ENCODE data around the gene OTOG.
"Not testable (repeated sequence)": the region's sequence is repeated elsewhere in the genome, so short reads cannot be mapped to it uniquely, and the experiment has no call there.

The OTOG gene

DNA sequence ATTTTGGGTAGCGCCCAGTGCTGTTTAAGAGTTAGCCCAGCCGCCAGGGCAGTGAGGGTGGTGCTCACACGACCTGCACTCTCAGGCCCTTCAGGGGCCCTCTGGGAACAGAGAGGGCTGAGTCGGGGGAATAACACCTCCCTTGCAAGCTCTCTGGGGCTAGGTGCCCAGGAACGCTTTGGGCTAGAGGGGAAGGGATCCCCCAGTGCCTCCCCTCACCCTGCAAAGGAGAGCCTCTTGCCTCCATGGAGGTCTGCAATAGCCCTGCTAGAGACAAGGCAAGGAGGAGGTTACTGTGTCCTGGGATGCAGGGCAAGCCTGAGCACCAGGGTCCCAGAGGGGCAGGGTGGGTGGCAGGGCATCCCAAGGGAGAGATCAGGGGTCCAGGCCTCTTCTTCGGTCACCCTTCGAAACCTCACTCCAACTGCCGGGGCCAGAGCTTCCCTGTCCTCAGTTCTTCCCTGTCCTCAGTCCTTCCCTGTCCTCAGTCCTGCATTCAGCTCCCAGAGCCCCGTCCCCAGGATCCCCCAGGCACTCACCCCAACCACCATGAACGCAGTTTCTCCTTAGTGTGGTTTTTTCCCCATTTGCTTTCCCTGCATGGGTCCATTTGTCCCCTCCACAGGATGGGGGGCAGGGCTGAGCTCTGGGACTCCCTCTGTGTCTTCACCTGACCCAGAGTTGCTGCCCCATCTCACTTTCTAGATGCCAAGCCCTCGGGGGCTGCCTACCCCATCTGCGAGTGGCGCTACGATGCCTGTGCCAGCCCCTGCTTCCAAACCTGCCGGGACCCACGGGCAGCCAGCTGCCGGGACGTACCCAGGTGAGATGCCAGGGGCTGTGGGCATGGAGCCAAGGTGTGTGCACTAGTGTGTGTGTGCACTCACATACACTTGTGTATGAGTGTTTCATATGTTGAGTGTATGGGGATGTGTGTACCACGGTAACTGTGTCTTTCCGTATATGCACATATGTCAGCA is 60.8 kb downstream of the OTOG start:
- DNase-seq = no peak

DNA sequence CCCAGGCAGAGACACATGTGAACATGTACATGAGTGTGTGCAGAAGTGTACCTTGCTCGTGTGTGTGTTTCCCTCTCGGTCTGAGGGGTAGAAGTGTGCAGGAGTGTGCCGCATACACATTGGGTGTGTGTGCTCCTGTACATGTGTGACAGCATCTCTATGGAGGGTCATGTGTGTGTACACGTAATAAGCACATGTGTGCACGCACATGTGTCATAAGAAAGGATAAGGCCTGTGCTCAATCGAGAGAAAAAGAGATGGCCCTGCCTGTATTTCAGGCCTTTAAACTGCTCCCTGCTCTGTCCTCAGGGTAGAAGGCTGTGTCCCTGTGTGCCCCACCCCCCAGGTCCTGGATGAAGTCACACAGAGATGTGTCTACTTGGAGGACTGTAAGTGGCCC is 61.8 kb downstream of the OTOG start:
- no peak for DNase-seq

DNA sequence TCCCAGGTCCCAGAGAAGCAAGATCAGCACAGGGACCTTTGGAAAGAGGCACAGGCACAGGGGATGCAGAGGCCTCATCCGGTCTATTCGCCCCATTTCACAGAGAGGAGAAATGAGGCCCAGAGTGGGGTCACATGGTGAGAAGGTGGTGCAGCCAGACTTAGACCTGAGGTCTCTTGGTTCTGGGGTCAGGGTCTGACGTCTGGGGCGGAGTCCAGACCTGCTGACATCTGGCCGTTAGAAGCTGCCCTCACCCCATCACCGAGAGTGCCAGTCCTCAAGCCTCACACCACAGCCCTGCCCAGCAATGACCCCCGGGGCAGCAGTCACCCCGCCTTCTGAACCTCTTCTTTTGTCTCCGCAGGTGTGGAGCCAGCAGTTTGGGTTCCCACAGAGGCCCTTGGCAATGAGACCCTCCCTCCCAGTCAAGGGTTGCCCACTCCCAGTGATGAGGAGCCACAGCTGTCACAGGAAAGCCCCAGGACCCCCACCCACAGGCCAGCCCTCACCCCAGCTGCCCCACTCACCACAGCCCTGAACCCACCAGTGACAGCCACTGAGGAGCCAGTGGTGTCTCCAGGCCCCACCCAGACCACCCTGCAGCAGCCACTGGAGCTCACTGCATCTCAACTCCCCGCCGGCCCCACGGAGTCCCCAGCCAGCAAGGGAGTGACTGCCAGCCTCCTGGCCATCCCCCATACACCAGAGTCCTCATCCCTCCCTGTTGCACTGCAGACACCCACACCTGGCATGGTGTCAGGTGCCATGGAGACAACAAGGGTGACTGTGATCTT is 62.4 kb downstream of the OTOG start:
- no peak for DNase-seq

DNA sequence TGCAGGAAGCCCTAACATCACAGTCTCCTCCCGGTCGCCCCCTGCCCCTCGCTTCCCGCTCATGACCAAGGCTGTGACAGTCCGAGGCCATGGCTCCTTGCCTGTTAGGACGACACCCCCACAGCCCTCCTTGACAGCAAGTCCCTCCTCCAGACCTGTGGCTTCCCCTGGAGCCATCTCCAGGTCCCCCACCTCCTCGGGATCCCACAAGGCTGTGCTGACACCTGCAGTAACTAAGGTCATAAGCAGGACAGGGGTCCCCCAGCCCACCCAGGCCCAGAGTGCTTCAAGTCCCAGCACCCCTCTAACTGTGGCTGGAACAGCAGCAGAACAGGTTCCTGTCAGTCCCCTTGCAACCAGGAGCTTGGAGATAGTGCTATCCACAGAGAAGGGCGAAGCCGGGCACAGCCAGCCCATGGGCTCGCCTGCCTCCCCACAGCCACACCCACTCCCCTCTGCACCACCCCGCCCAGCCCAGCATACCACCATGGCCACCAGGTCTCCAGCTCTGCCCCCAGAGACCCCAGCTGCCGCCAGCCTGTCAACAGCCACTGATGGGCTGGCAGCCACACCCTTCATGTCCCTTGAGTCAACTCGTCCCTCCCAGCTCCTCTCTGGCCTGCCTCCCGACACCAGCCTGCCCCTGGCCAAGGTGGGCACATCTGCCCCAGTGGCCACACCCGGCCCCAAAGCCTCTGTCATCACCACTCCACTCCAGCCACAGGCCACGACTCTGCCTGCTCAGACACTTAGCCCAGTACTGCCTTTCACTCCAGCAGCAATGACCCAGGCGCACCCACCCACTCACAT is 63.2 kb downstream of the OTOG start:
- no peak for DNase-seq

GRCh38 chr11:17611049-17611448 is 64.0 kb downstream of the OTOG start:
- no peak for DNase-seq

- no peak for DNase-seq
These were observed 64.6 kb downstream of the OTOG start for GRCh38 chr11:17611503-17612220.

DNA sequence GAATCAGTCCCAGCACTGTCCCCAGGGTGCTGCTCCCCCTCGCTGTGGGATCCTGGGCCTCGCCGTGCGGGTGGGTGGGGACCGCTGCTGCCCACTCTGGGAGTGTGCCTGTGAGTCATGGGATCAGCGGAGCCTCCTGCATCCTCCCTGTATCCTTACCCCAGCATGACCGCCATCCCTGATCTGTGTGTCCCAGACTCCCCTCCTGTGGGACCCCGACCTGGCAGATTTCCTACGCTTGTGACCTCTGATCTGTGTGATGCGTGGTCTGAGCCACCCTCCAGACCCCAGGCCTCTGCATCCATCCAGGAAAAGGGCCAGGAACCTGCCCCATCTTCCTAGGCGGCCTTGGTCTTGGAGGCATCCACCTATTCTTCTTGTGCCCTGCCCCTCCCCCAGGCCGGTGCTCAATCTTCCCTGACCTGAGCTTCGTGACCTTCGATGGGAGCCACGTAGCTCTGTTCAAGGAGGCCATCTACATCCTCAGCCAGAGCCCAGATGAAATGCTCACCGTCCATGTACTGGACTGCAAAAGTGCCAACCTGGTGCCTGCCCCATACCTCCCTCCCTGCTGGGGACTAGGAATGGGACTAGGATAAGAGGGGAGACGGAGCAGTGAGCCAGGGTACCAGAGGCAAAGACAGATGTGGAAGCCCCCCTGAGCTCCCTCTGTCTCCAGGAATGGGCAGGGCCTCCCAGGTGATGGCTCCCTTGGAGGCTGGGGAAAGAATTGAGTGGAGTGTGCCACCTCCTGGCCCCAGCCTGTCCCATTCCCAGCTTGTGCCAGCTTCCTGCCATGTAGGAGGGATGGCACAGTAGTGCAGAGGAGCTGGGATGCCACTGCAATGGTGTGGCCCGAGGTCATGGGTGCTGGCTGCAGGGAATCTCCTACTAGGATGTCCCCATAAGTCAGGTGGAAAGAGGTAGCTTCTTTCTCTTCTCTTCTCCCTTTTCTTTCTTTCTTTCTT is 65.4 kb downstream of the OTOG start:
- DNase-seq = no peak

- no peak for DNase-seq
These were observed 66.4 kb downstream of the OTOG start for GRCh38 chr11:17613428-17613962.

GRCh38 chr11:17613983-17614382 is 66.9 kb downstream of the OTOG start:
- no peak for DNase-seq

- DNase-seq = not testable (repeated sequence)
These were observed 75.7 kb downstream of the OTOG start for GRCh38 chr11:17622711-17623110.

DNA sequence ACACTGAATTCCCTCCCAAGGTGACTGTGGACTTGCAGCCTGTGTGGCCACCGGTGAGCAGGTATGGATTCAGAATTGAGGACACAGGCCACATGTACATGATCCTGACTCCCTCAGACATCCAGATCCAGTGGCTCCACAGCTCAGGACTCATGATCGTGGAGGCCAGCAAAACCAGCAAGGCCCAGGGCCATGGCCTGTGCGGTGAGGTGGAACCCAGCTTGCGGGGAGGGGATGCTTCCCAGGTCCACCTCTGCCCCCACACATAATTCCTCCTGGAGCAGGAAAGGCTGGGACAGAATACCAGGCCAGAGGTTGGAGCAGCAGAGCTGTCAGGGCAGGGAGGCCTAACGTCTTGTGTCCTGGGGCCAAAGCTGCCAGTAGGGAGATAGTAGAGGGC is 82.1 kb downstream of the OTOG start:
- no peak for DNase-seq

DNA sequence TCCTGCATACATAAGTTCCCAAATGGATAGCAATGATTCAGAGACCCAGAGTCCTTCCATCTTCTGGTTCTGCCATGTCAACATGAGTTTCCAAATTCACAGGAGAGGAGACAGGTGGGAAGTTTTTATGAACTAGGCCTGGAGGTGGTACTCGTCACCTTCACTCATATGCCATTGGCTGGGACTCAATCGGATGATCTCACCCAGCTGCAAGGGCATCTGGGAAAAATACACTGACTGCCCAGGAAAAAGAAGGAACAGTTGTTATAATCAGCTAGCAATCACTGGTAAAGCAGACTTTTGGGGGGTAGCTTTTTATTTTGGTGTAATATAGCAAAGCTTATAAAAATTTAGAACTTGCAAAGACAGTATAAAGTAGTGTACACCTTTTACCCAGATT is 83.9 kb downstream of the OTOG start:
- no peak for DNase-seq

- DNase-seq = no peak
These were observed 84.8 kb downstream of the OTOG start for GRCh38 chr11:17631702-17632365.

- DNase-seq = no peak
These were observed 86.4 kb downstream of the OTOG start for GRCh38 chr11:17633279-17633986.

DNA sequence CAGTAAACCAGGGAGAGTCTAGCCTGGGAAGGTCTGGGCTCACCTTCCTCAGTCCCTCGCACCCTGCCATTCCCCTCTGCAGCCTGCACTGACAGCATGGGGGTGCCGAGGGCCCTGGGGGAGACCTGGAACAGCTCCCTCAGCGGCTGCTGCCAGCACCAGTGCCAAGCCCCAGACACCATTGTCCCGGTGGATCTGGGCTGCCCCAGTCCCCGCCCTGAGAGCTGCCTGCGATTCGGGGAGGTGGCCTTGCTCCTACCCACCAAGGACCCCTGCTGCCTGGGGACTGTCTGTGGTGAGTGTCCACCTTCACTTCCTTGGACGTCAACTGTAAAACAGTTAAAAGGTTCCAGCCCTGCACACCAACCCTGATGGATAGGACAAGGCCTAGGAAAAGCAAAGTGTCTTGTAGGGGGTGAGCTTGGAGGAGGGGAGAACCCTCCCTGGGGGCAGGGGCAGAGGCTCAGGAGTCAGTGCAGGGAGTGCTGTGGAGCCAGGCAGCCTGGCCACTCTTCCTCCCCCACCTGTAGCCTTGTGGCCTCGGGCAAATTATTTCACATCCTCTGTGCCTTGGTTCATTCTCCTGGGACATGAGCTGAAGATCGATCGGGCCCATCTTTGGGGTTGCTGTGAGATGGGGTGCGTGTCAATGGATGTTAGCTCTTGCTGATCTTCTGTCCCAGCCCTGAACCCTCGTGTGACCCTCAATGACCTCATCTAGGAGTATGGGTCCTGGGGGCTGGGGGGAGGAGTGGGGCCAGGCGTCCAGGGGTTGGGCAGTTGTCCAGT is 87.1 kb downstream of the OTOG start:
- no peak for DNase-seq

DNA sequence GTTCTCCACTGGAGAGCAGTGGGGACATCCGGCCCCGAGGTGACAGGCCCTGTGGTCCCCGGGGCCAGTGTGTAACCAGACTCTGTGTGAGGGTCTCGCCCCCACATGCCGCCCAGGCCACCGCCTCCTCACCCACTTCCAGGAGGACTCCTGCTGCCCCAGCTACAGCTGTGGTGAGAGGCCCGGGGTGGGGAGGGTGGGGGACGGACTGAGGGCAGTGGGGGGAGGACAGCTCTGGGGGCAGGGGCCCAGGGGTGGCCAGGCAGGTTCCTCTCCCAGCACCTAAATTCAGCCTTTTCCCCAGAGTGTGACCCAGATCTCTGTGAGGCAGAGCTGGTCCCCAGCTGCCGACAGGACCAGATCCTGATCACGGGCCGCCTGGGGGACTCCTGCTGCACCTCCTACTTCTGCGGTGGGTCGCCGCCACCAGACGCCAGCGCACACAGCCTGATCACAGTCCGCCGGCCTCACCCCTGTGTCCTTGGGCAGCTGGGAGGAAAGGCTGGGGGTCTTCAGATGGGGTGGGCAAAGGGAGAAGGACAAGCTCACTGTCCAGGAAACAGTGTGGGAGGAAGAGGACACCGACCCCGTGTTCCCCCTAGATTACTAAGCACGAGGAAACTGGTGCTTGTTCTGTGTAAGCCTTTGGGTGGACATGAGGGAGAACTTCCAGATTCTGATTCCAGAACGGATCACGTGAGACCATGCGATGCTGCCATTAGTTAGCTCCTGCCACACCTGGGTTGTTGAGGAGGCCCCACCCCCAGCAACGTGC is 87.9 kb downstream of the OTOG start:
- DNase-seq = no peak

DNA sequence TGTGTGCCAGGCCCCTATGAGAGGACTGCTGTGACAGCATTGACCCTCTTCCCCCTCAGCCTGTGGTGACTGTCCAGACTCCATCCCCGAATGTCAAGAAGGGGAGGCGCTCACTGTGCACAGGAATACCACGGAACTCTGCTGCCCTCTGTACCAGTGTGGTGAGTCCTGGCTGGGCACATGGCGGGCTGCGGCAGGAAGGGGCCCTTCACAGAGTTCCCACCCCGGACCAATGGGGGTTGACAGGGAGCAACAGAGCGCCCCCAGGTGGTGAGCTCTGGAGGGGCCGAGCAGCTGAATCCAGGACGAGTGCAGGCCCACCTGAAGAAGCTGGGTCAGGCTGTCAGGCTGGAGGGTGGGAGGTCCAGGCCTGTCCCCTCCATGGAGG is 88.5 kb downstream of the OTOG start:
- no peak for DNase-seq

GRCh38 chr11:17636721-17637120 is 89.7 kb downstream of the OTOG start:
- no peak for DNase-seq

Data from NCI-H2107 (cell line).